Loucy (cell line): ENCODE data around the gene FSTL5.
"Not testable (repeated sequence)": the region's sequence is repeated elsewhere in the genome, so short reads cannot be mapped to it uniquely, and the experiment has no call there.

Source experiments
- H2AFZ ChIP-seq: fragments of 200-600 bp; sonication (generic); 2 replicates; pipeline ENCODE4 v1.6.0; 2016; ENCODE audit warnings: antibody characterized with exemption, mild to moderate bottlenecking, low read length, moderate library complexity
- H3F3A ChIP-seq: fragments of 200-600 bp; 2 replicates; pipeline ENCODE4 v1.6.0; 2016; ENCODE audit warnings: antibody characterized with exemption, low read depth, mild to moderate bottlenecking
- H3K27me3 ChIP-seq: fragments of 200-600 bp; sonication (generic); 2 replicates; pipeline ENCODE4 v1.6.1; 2014; ENCODE audit warnings: low read length, mild to moderate bottlenecking; ENCODE audit not compliant: insufficient read depth, poor library complexity, severe bottlenecking
- H3K36me3 ChIP-seq: fragments of 200-600 bp; sonication (generic); 2 replicates; pipeline ENCODE4 v1.6.1; 2016; ENCODE audit warnings: low read length; ENCODE audit not compliant: insufficient read depth
- H3K4me1 ChIP-seq: fragments of 200-600 bp; sonication (generic); 2 replicates; pipeline ENCODE4 v1.5.1; 2014; ENCODE audit warnings: low read length, mild to moderate bottlenecking; ENCODE audit not compliant: insufficient read depth, poor library complexity, severe bottlenecking
- H3K4me2 ChIP-seq: fragments of 200-600 bp; sonication (generic); 2 replicates; pipeline ENCODE4 v1.6.0; 2014; ENCODE audit warnings: antibody characterized with exemption, low read length, low read depth, mild to moderate bottlenecking; ENCODE audit not compliant: poor library complexity, severe bottlenecking
- H3K4me3 ChIP-seq: fragments of 200-600 bp; sonication (generic); 2 replicates; pipeline ENCODE4 v1.5.1; 2014; ENCODE audit warnings: low read length, mild to moderate bottlenecking, mixed read lengths; ENCODE audit not compliant: poor library complexity, severe bottlenecking
- H3K79me2 ChIP-seq: fragments of 200-600 bp; sonication (generic); 2 replicates; pipeline ENCODE4 v1.6.1; 2014; ENCODE audit warnings: low read length; ENCODE audit not compliant: insufficient read depth
- H3K9ac ChIP-seq: fragments of 200-600 bp; sonication (generic); 2 replicates; pipeline ENCODE4 v1.6.0; 2014; ENCODE audit warnings: mild to moderate bottlenecking, low read depth, low read length, moderate library complexity; ENCODE audit not compliant: poor library complexity, severe bottlenecking
- H3K9me2 ChIP-seq: fragments of 200-600 bp; sonication (generic); replicated peaks from 2 replicates; pipeline ENCODE4 v1.6.1; 2016; ENCODE audit warnings: low read depth, low read length, mixed read lengths
- H3K9me3 ChIP-seq: fragments of 200-600 bp; sonication (generic); 2 replicates; pipeline ENCODE4 v1.6.1; 2014; ENCODE audit warnings: mild to moderate bottlenecking, antibody characterized with exemption, low read length, low read depth; ENCODE audit not compliant: insufficient read depth
- H4K20me1 ChIP-seq: fragments of 200-600 bp; sonication (generic); 2 replicates; pipeline ENCODE4 v1.6.0; 2014; ENCODE audit warnings: antibody characterized with exemption, low read length, mild to moderate bottlenecking; ENCODE audit not compliant: insufficient read depth, poor library complexity, severe bottlenecking
- CTCF ChIP-seq: fragments of 200-600 bp; sonication (generic); conservative IDR thresholded peaks from 2 replicates; pipeline ENCODE4 v1.5.1; 2014; ENCODE audit warnings: mild to moderate bottlenecking, antibody characterized with exemption, low read length
- EZH2phosphoT487 ChIP-seq: fragments of 200-600 bp; IDR thresholded peaks from 2 replicates; pipeline ENCODE4 v1.6.1; 2018; ENCODE audit warnings: antibody characterized with exemption, mild to moderate bottlenecking, moderate library complexity, borderline replicate concordance

The FSTL5 gene

GRCh38 chr4:161767116-161767515 lies 396.7 kb downstream of the FSTL5 start:
- no peaks in the 10 kb centered on the region for H3K9me2 ChIP-seq
- H3K79me2 ChIP-seq, result no peaks in the 10 kb centered on the region
- H3K27me3 ChIP-seq, result no peaks in the 10 kb centered on the region
- no peaks in the 10 kb centered on the region for H3F3A ChIP-seq
- no peak overlapping the region for H3K9ac ChIP-seq
- TF ChIP-seq EZH2phosphoT487, result no peak
- TF ChIP-seq CTCF, result no peak
- no peaks in the 10 kb centered on the region for H3K9me3 ChIP-seq
- H3K4me1 ChIP-seq, result no peaks in the 10 kb centered on the region
- H3K36me3 ChIP-seq, result no peaks in the 10 kb centered on the region
- no peaks in the 10 kb centered on the region for H4K20me1 ChIP-seq
- H3K4me2 ChIP-seq, result no peak overlapping the region
- H2AFZ ChIP-seq, result no peak overlapping the region
- H3K4me3 ChIP-seq, result no peak overlapping the region

GRCh38 chr4:161762796-161763195 lies 401.0 kb downstream of the FSTL5 start:
- Histone ChIP-seq H3K9me2 (no peaks in the 10 kb centered on the region), H3K27me3 (no peaks in the 10 kb centered on the region), H3K79me2 (no peaks in the 10 kb centered on the region), H3K36me3 (no peaks in the 10 kb centered on the region), H3K4me3 (no peak overlapping the region), H4K20me1 (no peaks in the 10 kb centered on the region), H3F3A (no peaks in the 10 kb centered on the region), H3K9me3 (no peaks in the 10 kb centered on the region), H3K4me1 (no peaks in the 10 kb centered on the region), H2AFZ (no peak overlapping the region), H3K4me2 (no peak overlapping the region), H3K9ac (no peak overlapping the region)
- TF ChIP-seq EZH2phosphoT487 (no peak), CTCF (no peak)

GRCh38 chr4:161760008-161760407 lies 403.8 kb downstream of the FSTL5 start:
- Histone ChIP-seq H3K36me3 (no peaks in the 10 kb centered on the region), H3F3A (no peaks in the 10 kb centered on the region), H3K4me2 (no peak overlapping the region), H3K27me3 (no peaks in the 10 kb centered on the region), H3K9me2 (no peaks in the 10 kb centered on the region), H3K9me3 (no peaks in the 10 kb centered on the region), H3K9ac (no peak overlapping the region), H3K4me1 (no peaks in the 10 kb centered on the region), H3K79me2 (no peaks in the 10 kb centered on the region), H4K20me1 (no peaks in the 10 kb centered on the region), H3K4me3 (no peak overlapping the region), H2AFZ (no peak overlapping the region)
- no peak for TF ChIP-seq CTCF

- H3K9me2 ChIP-seq, H3K9ac ChIP-seq, H3K4me2 ChIP-seq, H3K36me3 ChIP-seq, H3K4me1 ChIP-seq, H3K4me3 ChIP-seq, H4K20me1 ChIP-seq, H3K9me3 ChIP-seq, H3K27me3 ChIP-seq, H2AFZ ChIP-seq, H3F3A ChIP-seq, H3K79me2 ChIP-seq: not testable (repeated sequence)
These were observed 405.4 kb downstream of the FSTL5 start for GRCh38 chr4:161758412-161758811.
